HG03175 (cell line): Measurements from ENCODE around the gene DPPA2.
"Not testable (repeated sequence)": the region's sequence is repeated elsewhere in the genome, so short reads cannot be mapped to it uniquely, and the experiment has no call there.

Experiments used
- ATAC-seq: cut with Tn5 transposase; IDR thresholded peaks from one replicate; pipeline ENCODE4 v1.9.1; 2021; ENCODE audit warnings: mild to moderate bottlenecking, moderate library complexity; ENCODE audit not compliant: unreplicated experiment

DPPA2 gene

GRCh38 chr3:109316162-109316730, at the start of gene DPPA2:
TSS of gene DPPA2 (minus strand) at chr3:109316517. CDS start at chr3:109314542, 1,975 bp downstream.
- no peak for ATAC-seq

GRCh38 chr3:109364088-109364487, 47.8 kb upstream of the DPPA2 start:
- no peak for ATAC-seq

GRCh38 chr3:109363634-109364033, 47.3 kb upstream of the DPPA2 start:
- ATAC-seq, result no peak

GRCh38 chr3:109362823-109363222, 46.5 kb upstream of the DPPA2 start:
- no peak for ATAC-seq

GRCh38 chr3:109358809-109359208, 42.5 kb upstream of the DPPA2 start:
- ATAC-seq, result not testable (repeated sequence)

GRCh38 chr3:109356442-109357155, 40.3 kb upstream of the DPPA2 start:
- no peak for ATAC-seq

- ATAC-seq, result no peak
These were observed 39.5 kb upstream of the DPPA2 start for GRCh38 chr3:109355625-109356441.

GRCh38 chr3:109353057-109353456, 36.7 kb upstream of the DPPA2 start:
- ATAC-seq, result no peak

- no peak for ATAC-seq
These were observed 34.9 kb upstream of the DPPA2 start for GRCh38 chr3:109351231-109351630.

GRCh38 chr3:109346770-109347295, 30.5 kb upstream of the DPPA2 start:
- no peak for ATAC-seq

- no peak for ATAC-seq
These were observed 29.8 kb upstream of the DPPA2 start for GRCh38 chr3:109346099-109346498.

- ATAC-seq, result no peak
These were observed 23.7 kb upstream of the DPPA2 start for GRCh38 chr3:109339714-109340648.

GRCh38 chr3:109339197-109339596, 22.9 kb upstream of the DPPA2 start:
- ATAC-seq, result no peak

- no peak for ATAC-seq
These were observed 22.0 kb upstream of the DPPA2 start for GRCh38 chr3:109338322-109338721.

- no peak for ATAC-seq
These were observed 21.1 kb upstream of the DPPA2 start, which contains the start of gene DPPA4 for GRCh38 chr3:109337393-109337792. TSS of gene DPPA4 (minus strand) at chr3:109337546. CDS start at chr3:109337517, 29 bp downstream.

- ATAC-seq, result no peak
These were observed 20.1 kb upstream of the DPPA2 start for GRCh38 chr3:109336291-109336861.

- no peak for ATAC-seq
These were observed 18.3 kb upstream of the DPPA2 start for GRCh38 chr3:109334572-109334971.

- no peak for ATAC-seq
These were observed 15.4 kb upstream of the DPPA2 start for GRCh38 chr3:109331692-109332091.

GRCh38 chr3:109330405-109330804, 14.1 kb upstream of the DPPA2 start:
- no peak for ATAC-seq

- ATAC-seq, result no peak
These were observed 11.9 kb upstream of the DPPA2 start for GRCh38 chr3:109328202-109328601.
